ENCODE measurements around the gene C10orf90. TPM values are rescaled to one million over a fixed set of nuclear protein-coding genes. Genes with fewer than 3 reads are reported as not detected.

Gene C10orf90
- total and polyA plus RNA-seq, 7 donors, result 0.03 to 1.1 (median 0.33) TPM; not detected in 4

GRCh38 chr10:126423732-126424491 lies 246.6 kb downstream of the C10orf90 start:
- peaks cover 0 to 15% (median 0%) of the 10 kb centered on the region in 3 donors for H3K27me3 ChIP-seq

GRCh38 chr10:126422567-126422966 lies 247.9 kb downstream of the C10orf90 start:
- intact Hi-C loops (cut with DNase I), result no loop called here
- WGBS, 2 donors, result 70 to 78% methylated on average over 1 of the region's 1 CpG
- H3K36me3 ChIP-seq, result no peaks in the 10 kb centered on the region
- H3K27ac ChIP-seq, result no peak overlapping the region
- no peak for DNase-seq
- no peak for TF ChIP-seq EP300 (IDR thresholded peaks at IDR 0.05)
- no peak for TF ChIP-seq POLR2A (IDR thresholded peaks at IDR 0.05)
- no peak for TF ChIP-seq POLR2AphosphoS5 (IDR thresholded peaks at IDR 0.05)
- TF ChIP-seq CTCF (IDR thresholded peaks at IDR 0.05), result no peak
- no peaks in the 10 kb centered on the region for H3K4me1 ChIP-seq
- H3K27me3 ChIP-seq, result peaks cover 0 to 15% (median 0%) of the 10 kb centered on the region in 3 donors
- no peak overlapping the region for H3K4me3 ChIP-seq
- H3K9me3 ChIP-seq, result peaks cover 0 to 11% (median 8%) of the 10 kb centered on the region in 4 donors

More at GRCh38 chr10:126423732-126424491, 246.6 kb downstream of the C10orf90 start:
- Histone ChIP-seq H3K27ac (no peak overlapping the region), H3K4me1 (no peaks in the 10 kb centered on the region), H3K9me3 (peaks cover 0 to 11% (median 7%) of the 10 kb centered on the region in 4 donors), H3K36me3 (no peaks in the 10 kb centered on the region), H3K4me3 (no peak overlapping the region)
- 76 to 87% methylated on average over 6 of the region's 6 CpGs for WGBS, 2 donors
- no peak for DNase-seq
- intact Hi-C loops (cut with DNase I), result no loop called here
- TF ChIP-seq EP300 (IDR thresholded peaks at IDR 0.05) (no peak), POLR2A (IDR thresholded peaks at IDR 0.05) (no peak), POLR2AphosphoS5 (IDR thresholded peaks at IDR 0.05) (no peak), CTCF (IDR thresholded peaks at IDR 0.05) (no peak)

- Histone ChIP-seq H3K27ac (no peak overlapping the region), H3K9me3 (peaks cover 0 to 11% (median 8%) of the 10 kb centered on the region in 4 donors), H3K4me3 (no peak overlapping the region), H3K36me3 (no peaks in the 10 kb centered on the region), H3K4me1 (no peaks in the 10 kb centered on the region), H3K27me3 (peaks cover 0 to 10% (median 0%) of the 10 kb centered on the region in 3 donors)
- TF ChIP-seq EP300 (IDR thresholded peaks at IDR 0.05) (no peak), POLR2A (IDR thresholded peaks at IDR 0.05) (no peak), CTCF (IDR thresholded peaks at IDR 0.05) (no peak)
- no peak for DNase-seq
- 72 to 83% methylated on average over 10 of the region's 10 CpGs for WGBS, 2 donors
- intact Hi-C loops (cut with DNase I), result no loop called here
Observed at GRCh38 chr10:126421756-126422256, 248.7 kb downstream of the C10orf90 start.

GRCh38 chr10:126420567-126421300 lies 249.8 kb downstream of the C10orf90 start:
- Histone ChIP-seq H3K27ac (no peak overlapping the region), H3K36me3 (no peaks in the 10 kb centered on the region), H3K9me3 (peaks cover 0 to 11% (median 8%) of the 10 kb centered on the region in 4 donors), H3K4me3 (no peak overlapping the region), H3K27me3 (peaks cover 0 to 2% (median 0%) of the 10 kb centered on the region in 3 donors), H3K4me1 (no peaks in the 10 kb centered on the region)
- no peak for TF ChIP-seq POLR2AphosphoS5 (IDR thresholded peaks at IDR 0.05)
- no peak for TF ChIP-seq POLR2A (IDR thresholded peaks at IDR 0.05)
- TF ChIP-seq EP300 (IDR thresholded peaks at IDR 0.05), result no peak
- TF ChIP-seq CTCF (IDR thresholded peaks at IDR 0.05), result no peak
- DNase-seq, result no peak
- 77 to 83% methylated on average over 12 of the region's 12 CpGs for WGBS, 2 donors
- intact Hi-C loops (cut with DNase I), result no loop called here
